ENCODE measurements around the gene PRKCA.
"Not testable (repeated sequence)": the region's sequence is repeated elsewhere in the genome, so short reads cannot be mapped to it uniquely, and the experiment has no call there.

Gene PRKCA

DNA sequence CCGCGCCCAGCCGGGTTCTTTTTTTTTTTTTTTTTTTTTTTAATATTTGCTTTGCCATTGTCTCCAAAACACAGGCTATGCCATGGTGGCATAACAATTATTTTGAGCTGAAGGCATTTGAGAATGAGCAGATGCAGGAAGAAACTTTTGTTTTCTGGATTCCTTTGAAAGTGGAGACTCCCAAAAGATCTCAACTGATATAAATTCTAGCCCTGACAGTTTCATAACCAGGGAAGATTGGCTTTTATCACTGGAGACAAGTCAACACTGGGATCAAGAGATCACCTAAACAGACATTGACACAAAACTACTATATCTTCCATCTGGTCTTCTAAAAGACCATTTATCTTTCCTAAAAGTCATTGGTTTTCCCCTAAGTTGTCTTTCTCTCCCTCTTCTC lies 10.1 kb upstream of the PRKCA start:
- no peak for DNase-seq

- DNase-seq: no peak
Measured at GRCh38 chr17:66296289-66296725, 6.1 kb upstream of the PRKCA start.

- DNase-seq: not testable (repeated sequence)
Measured at GRCh38 chr17:66297443-66297842, 5.0 kb upstream of the PRKCA start.

GRCh38 chr17:66299711-66300110 lies 2.7 kb upstream of the PRKCA start:
- DNase-seq: no peak

DNA sequence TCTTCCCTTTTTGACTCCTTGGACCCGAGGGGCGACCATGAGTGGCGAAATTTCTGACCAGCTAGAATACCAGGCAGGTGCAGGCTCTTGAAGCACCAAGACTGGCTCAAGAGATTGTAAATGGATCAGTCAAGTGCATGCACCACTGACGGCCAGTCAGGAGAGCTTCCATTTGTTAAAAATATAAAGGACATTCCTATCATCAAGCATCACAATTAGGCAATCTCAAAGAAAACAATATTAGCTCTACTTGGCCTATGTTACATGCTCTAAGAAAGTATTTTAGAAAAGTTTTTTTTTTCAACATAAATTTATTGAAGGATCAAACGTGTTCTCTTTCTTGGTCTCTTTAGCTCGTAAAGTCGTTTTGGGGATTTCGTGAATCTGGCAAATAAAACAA lies 1.5 kb upstream of the PRKCA start:
- no peak for DNase-seq

- no peak for DNase-seq
Measured at GRCh38 chr17:66301367-66301863, 998 bp upstream of the PRKCA start.

GRCh38 chr17:66302761-66303626 lies 581 bp downstream of the PRKCA start:
- no peak for DNase-seq

- DNase-seq: no peak
Measured at GRCh38 chr17:66304304-66305174, 2.1 kb downstream of the PRKCA start.

DNA sequence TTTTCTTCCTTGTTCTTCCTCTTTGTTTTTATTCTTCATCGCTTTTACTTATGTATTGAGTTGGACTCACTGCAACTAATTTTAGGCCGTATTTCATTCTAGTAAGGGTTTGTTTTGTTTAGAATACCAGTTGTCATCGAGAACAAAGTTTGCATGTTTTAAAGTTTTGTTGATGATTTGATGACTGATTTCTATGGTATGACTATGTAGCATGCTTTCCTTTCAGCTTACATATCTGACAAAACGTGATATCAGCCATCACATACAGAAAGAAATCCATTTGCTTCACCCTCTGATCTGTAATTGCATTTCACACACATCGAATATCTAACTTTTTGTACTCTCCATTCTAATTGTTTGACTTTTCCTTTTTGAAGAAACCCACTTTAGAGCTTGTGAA lies 4.0 kb downstream of the PRKCA start:
- no peak for DNase-seq

- DNase-seq: no peak
Measured at GRCh38 chr17:66307257-66307656, 4.8 kb downstream of the PRKCA start.

GRCh38 chr17:66308856-66309255 lies 6.4 kb downstream of the PRKCA start:
- DNase-seq: no peak

- DNase-seq: no peak
Measured at GRCh38 chr17:66309793-66310192, 7.4 kb downstream of the PRKCA start.

GRCh38 chr17:66310528-66311148 lies 8.2 kb downstream of the PRKCA start:
- no peak for DNase-seq

- DNase-seq: no peak
Measured at GRCh38 chr17:66312912-66313311, 10.5 kb downstream of the PRKCA start.

- DNase-seq: no peak
Measured at GRCh38 chr17:66313325-66313724, 10.9 kb downstream of the PRKCA start.

GRCh38 chr17:66313995-66314659 lies 11.7 kb downstream of the PRKCA start:
- no peak for DNase-seq

DNA sequence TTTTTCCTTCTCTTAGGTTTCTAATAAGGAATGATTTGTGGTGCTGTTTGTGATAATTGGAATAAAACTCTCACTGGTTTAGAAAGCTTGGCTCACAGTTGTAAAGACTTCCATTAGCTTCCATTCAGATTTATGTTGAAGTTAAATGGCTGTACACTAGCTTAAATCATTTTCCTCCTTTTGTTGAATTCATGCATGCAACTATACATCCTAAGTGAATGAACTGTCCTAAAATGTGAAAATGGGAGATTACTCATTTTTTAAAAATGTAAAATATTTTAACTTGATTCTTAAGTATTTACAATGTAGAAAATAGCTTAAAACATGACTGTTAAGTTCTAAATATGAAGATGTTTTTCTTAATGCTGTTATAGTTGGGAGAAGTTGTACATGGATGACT lies 15.2 kb downstream of the PRKCA start:
- no peak for DNase-seq

DNA sequence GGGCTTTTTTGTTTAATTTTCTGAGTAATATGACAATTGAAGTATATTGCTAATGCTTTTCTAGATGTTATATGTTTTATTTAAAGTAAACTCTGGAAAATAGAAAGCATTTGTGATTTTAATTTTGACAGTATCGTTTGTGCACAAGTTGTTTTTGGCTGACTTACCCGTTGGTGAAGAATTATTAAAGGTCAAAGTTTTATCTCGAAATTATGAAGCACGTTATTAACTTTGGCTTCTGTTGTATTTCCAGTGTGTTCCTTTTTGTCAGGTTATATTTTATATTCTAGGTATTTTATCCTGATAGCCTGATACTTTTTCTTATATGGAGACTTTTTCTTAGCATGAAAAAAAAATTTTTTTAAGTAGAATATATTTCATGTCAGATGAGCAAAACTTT lies 16.8 kb downstream of the PRKCA start:
- no peak for DNase-seq

- no peak for DNase-seq
Measured at GRCh38 chr17:66322764-66323163, 20.4 kb downstream of the PRKCA start.

DNA sequence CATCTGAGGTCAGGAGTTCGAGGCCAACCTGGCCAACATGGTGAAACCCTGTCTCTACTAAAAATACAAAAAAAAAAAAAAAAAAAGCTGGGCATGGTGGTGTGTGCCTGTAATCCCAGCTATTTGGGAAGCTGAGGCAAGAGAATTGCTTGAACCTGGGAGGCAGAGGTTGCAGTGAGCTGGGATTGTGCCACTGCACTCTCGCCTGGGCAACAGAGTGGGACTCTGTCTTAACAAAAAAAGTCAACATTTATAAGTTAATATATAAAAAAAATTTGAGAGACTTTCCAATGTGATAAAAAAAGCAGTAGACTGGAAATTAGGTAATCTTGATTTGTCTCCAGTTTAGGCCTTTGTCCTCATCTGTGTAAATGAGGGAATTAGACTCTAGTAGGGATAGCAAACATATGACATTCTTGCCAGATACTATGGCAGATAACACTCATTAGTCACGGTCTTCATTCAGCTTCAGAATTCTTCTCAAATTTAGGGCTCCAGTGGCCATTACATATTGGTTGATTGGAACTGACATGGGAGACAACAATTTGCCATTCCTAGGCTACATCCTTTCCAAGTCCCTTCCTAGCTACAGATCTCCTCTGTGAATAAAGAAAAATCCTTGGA lies 22.1 kb downstream of the PRKCA start:
- DNase-seq: not testable (repeated sequence)

- DNase-seq: no peak
Measured at GRCh38 chr17:66326476-66327047, 24.1 kb downstream of the PRKCA start.

DNA sequence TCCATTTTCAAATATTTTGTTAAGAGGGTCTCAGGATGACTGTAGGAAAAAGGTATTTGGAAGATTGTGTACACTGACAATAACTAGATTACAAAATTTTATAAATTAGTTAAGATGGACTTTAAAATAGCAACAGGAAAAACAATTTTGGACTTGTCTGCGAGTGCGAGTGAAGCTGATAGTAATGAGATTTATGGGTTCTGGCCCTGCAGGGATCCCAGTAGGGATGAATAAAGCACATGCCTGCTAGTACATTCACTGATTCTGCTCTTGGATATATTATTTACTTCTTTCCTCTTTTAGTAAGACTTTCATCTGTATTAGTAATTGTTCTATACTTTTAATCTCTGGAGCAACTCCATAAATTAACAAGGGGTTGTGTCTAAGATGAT lies 28.2 kb downstream of the PRKCA start:
- DNase-seq: no peak
